HepG2 (cell line): ENCODE data around the gene BICRAL. TPM values are rescaled to one million over a fixed set of nuclear protein-coding genes. Genes with fewer than 3 reads are reported as not detected.

Experiments
- AHR ChIP-seq: IDR thresholded peaks from 2 replicates; pipeline ENCODE4 v1.6.1; 2018; ENCODE audit warnings: missing genetic modification reagents, missing compliant biosample characterization
- AKNA ChIP-seq: sonication (generic); formaldehyde crosslinking; IDR thresholded peaks from 2 replicates; pipeline ENCODE4 v1.4.0; 2020; ENCODE audit warnings: missing genetic modification reagents, borderline replicate concordance
- BATF2 ChIP-seq: sonication (generic); formaldehyde crosslinking; IDR thresholded peaks from 2 replicates; pipeline ENCODE4 v1.8.0; 2022; ENCODE audit warnings: mild to moderate bottlenecking, missing genetic modification reagents, moderate library complexity
- DPF2 ChIP-seq: sonication (generic); formaldehyde crosslinking; IDR thresholded peaks from 2 replicates; pipeline ENCODE4 v1.4.0; 2020; ENCODE audit warnings: mild to moderate bottlenecking, low read depth, missing genetic modification reagents, borderline replicate concordance
- FOXM1 ChIP-seq: sonication (generic); formaldehyde crosslinking; IDR thresholded peaks from 2 replicates; pipeline ENCODE4 v1.5.0; 2020; ENCODE audit warnings: missing genetic modification reagents
- IKZF4 ChIP-seq: sonication (generic); formaldehyde crosslinking; IDR thresholded peaks from 2 replicates; pipeline ENCODE4 v1.5.1; 2020; ENCODE audit warnings: borderline replicate concordance, mild to moderate bottlenecking, low read depth, missing genetic modification reagents; ENCODE audit errors: not compliant biosample characterization
- KMT2A ChIP-seq: sonication (generic); formaldehyde crosslinking; IDR thresholded peaks from 2 replicates; pipeline ENCODE4 v1.4.0; 2020; ENCODE audit warnings: missing genetic modification reagents
- MIER2 ChIP-seq: IDR thresholded peaks from 2 replicates; pipeline ENCODE4 v1.6.1; 2016; ENCODE audit warnings: missing biosample characterization, missing genetic modification reagents
- RBM39 ChIP-seq: fragments of 200-400 bp; formaldehyde crosslinking; IDR thresholded peaks from one replicate; pipeline ENCODE4 v1.6.1; 2018; ENCODE audit warnings: antibody characterized with exemption, mild to moderate bottlenecking, low read depth, low read length; ENCODE audit not compliant: poor library complexity, severe bottlenecking
- SRSF9 ChIP-seq: fragments of 200-400 bp; formaldehyde crosslinking; IDR thresholded peaks from 2 replicates; pipeline ENCODE4 v1.6.1; 2018; ENCODE audit warnings: borderline replicate concordance, mild to moderate bottlenecking, low read depth, low read length; ENCODE audit not compliant: insufficient read depth, poor library complexity, severe bottlenecking
- TSC22D2 ChIP-seq: sonication (generic); formaldehyde crosslinking; IDR thresholded peaks from 2 replicates; pipeline ENCODE4 v1.5.1; 2020; ENCODE audit warnings: missing genetic modification reagents, mild to moderate bottlenecking, borderline replicate concordance
- ZBTB7B ChIP-seq: sonication (generic); formaldehyde crosslinking; IDR thresholded peaks from 2 replicates; pipeline ENCODE4 v1.4.0; 2020; ENCODE audit warnings: missing genetic modification reagents
- ZMYM2 ChIP-seq: sonication (generic); formaldehyde crosslinking; IDR thresholded peaks from 2 replicates; pipeline ENCODE4 v1.8.0; 2022; ENCODE audit warnings: mild to moderate bottlenecking, missing genetic modification reagents
- ZNF18 ChIP-seq: sonication (generic); formaldehyde crosslinking; IDR thresholded peaks from 2 replicates; pipeline ENCODE4 v1.8.0; 2022; ENCODE audit warnings: mild to moderate bottlenecking, missing genetic modification reagents; ENCODE audit not compliant: insufficient replicate concordance
- ZNF180 ChIP-seq: sonication (generic); formaldehyde crosslinking; IDR thresholded peaks from 2 replicates; pipeline ENCODE4 v1.4.0; 2020; ENCODE audit warnings: low read depth, missing genetic modification reagents, borderline replicate concordance
- ZNF235 ChIP-seq: sonication (generic); formaldehyde crosslinking; IDR thresholded peaks from 2 replicates; pipeline ENCODE4 v1.8.1; 2023; ENCODE audit warnings: mild to moderate bottlenecking, missing genetic modification reagents, borderline replicate concordance
- ZNF264 ChIP-seq: sonication (generic); formaldehyde crosslinking; IDR thresholded peaks from 2 replicates; pipeline ENCODE4 v1.4.0; 2020; ENCODE audit warnings: missing genetic modification reagents
- ZNF652 ChIP-seq: IDR thresholded peaks from 2 replicates; pipeline ENCODE4 v1.6.1; 2016; ENCODE audit warnings: low read depth, borderline replicate concordance
- ZNF660 ChIP-seq: sonication (generic); formaldehyde crosslinking; IDR thresholded peaks from 2 replicates; pipeline ENCODE4 v1.5.1; 2020; ENCODE audit warnings: mild to moderate bottlenecking, low read depth, missing genetic modification reagents, borderline replicate concordance
- ZNF83 ChIP-seq: sonication (generic); formaldehyde crosslinking; IDR thresholded peaks from 2 replicates; pipeline ENCODE4 v1.4.0; 2020; ENCODE audit warnings: missing genetic modification reagents, mild to moderate bottlenecking, borderline replicate concordance
- polyA plus RNA-seq, 8 experiments: library from polyadenylated mRNA; depleted of rRNA in 3 of 8; stranded (reverse) in 7 of 8; unstranded in 1 of 8; fragments of >200 nt; fragmentation: Illumina TruSeq in 4 of 8; extraction: Trizol in 4 of 8; gene quantifications; 2 replicates each; pipeline versions ENCODE4 v1.2.1 to v1.2.3, GENCODE V29; 2011 to 2016; ENCODE audit warnings: low read depth in 4 of 8, missing spikeins in 1 of 8, mixed read lengths in 1 of 8; ENCODE audit not compliant: insufficient read depth in 1 of 8
- total RNA-seq, 5 experiments: library from RNA; depleted of rRNA; stranded (reverse); fragments of >200 nt; fragmentation: Illumina TruSeq; extraction: Trizol; gene quantifications; 2 replicates each; pipeline ENCODE4 v1.2.3, GENCODE V29; 2016; ENCODE audit warnings: low read depth in 1 of 5

Gene BICRAL
- total and polyA plus RNA-seq, 2 of the 13 experiments (the other 11 are each of a cell fraction or from before 2014, with no cell fraction given): 5.0 to 13.5 TPM

GRCh38 chr6:42890311-42891198, 108.7 kb downstream of the BICRAL start (continued):
- TF ChIP-seq ZNF235 (CRISPR knock-in tag) (peak; percentile 94; the same call in 1 of the 2 replicates), FOXM1 (CRISPR knock-in tag) (0 out of 2 replicates have a peak, but pooled peaks have one; percentile 22), SRSF9 (no peak), ZBTB7B (CRISPR knock-in tag) (peak; percentile 47; the same call in 1 of the 2 replicates), DPF2 (no peak; the same call in 1 of the 2 replicates), ZMYM2 (CRISPR knock-in tag) (peak; percentile 87; the same call in 1 of the 2 replicates), RBM39 (peak; percentile 96), ZNF18 (CRISPR knock-in tag) (peak; percentile 35), KMT2A (CRISPR knock-in tag) (peak; percentile 89), TSC22D2 (CRISPR knock-in tag) (peak; percentile 78; the same call in 1 of the 2 replicates), ZNF264 (CRISPR knock-in tag) (peak; percentile 80; the same call in 1 of the 2 replicates), AKNA (CRISPR knock-in tag) (0 out of 2 replicates have a peak, but pooled peaks have one; percentile 60), ZNF180 (peak; percentile 56; the same call in 1 of the 2 replicates), ZNF652 (CRISPR knock-in tag) (peak; percentile 19; the same call in 1 of the 2 replicates), AHR (CRISPR knock-in tag) (peak; percentile 72; the same call in 1 of the 2 replicates), MIER2 (peak; percentile 54), ZNF660 (CRISPR knock-in tag) (0 out of 2 replicates have a peak, but pooled peaks have one; percentile 83), BATF2 (CRISPR knock-in tag) (peak; percentile 90; the same call in 1 of the 2 replicates), ZNF83 (CRISPR knock-in tag) (no peak; the same call in none of the 2 replicates), IKZF4 (CRISPR knock-in tag) (peak; percentile 98)
